Prostate gland (tissue), 2 donors: ENCODE data around the gene LIN37.

Source experiments
- POLR2A ChIP-seq: fragments of 450-650 bp; IDR thresholded peaks from one replicate; pipeline ENCODE4 v1.6.1; 2016; ENCODE audit warnings: antibody characterized with exemption, mild to moderate bottlenecking
- TF ChIP-seq, protein P1 (sequence below), 4 experiments: fragments of 200-600 bp in 2 of 4; fragments of 450-650 bp in 2 of 4; sonication (generic) in 2 of 4; IDR thresholded peaks; 1 replicate in 3 of 4; 2 replicates in 1 of 4; pipeline ENCODE4 v1.5.1; 2016 to 2019; ENCODE audit warnings: antibody characterized with exemption in 4 of 4, mild to moderate bottlenecking in 2 of 4, moderate library complexity in 2 of 4

DNA sequence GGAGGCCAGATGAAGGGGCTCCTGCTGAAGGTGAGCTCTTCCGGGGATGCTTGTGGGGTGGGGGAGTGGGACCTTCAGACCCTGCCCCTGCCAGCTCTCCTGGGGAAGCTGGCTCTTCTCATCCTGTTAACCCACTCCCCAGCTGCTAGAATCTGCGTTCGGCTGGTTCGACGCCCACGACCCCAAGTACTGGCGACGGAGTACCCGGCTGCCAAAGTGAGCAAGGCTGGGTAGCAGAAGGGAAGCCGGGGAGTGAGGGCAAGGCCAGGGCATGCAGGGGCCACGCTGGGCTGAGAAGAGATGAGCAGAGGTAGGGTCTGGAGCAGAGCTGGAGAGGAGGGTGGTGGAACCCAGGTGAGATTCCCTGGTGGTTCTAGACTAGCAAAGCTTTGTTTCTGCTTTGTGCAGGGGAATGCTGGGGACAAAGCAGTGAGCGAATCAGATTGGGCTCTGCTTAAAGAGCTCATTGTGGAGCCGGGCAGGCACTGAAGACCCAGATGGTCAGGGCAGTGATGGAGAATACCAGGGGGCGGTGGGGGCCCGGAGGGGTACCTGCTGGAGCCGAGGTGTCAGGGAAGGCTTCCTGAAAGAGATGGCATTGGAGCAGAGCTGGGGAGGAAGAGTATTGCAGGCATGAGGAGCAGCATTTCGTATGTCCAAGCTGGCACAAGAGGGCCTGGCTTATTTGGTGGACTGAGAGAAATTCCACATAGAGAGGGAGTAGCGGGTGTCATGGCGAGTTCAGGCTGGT, 20.2 kb upstream of the LIN37 start:
- TF ChIP-seq, protein P1, sequence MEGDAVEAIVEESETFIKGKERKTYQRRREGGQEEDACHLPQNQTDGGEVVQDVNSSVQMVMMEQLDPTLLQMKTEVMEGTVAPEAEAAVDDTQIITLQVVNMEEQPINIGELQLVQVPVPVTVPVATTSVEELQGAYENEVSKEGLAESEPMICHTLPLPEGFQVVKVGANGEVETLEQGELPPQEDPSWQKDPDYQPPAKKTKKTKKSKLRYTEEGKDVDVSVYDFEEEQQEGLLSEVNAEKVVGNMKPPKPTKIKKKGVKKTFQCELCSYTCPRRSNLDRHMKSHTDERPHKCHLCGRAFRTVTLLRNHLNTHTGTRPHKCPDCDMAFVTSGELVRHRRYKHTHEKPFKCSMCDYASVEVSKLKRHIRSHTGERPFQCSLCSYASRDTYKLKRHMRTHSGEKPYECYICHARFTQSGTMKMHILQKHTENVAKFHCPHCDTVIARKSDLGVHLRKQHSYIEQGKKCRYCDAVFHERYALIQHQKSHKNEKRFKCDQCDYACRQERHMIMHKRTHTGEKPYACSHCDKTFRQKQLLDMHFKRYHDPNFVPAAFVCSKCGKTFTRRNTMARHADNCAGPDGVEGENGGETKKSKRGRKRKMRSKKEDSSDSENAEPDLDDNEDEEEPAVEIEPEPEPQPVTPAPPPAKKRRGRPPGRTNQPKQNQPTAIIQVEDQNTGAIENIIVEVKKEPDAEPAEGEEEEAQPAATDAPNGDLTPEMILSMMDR (IDR thresholded peaks at IDR 0.05), result no peak
- TF ChIP-seq POLR2A, result no peak
